ENCODE results near the gene SIRPB2.

The SIRPB2 gene

GRCh38 chr20:1491281-1491840, at the start of gene SIRPB2:
TSS of gene SIRPB2 (minus strand) at chr20:1491420. CDS start at chr20:1491359, 61 bp downstream.
- no peak for DNase-seq (ENCODE audit: low spot score)

- no peak for DNase-seq (ENCODE audit: low spot score)
These were observed 48.7 kb upstream of the SIRPB2 start for GRCh38 chr20:1539816-1540419.

GRCh38 chr20:1538655-1539054, 47.4 kb upstream of the SIRPB2 start:
- DNase-seq (ENCODE audit: low spot score), result no peak

GRCh38 chr20:1537731-1538058, 46.5 kb upstream of the SIRPB2 start:
- DNase-seq (ENCODE audit: low spot score), result no peak

- no peak for DNase-seq (ENCODE audit: low spot score)
These were observed 45.9 kb upstream of the SIRPB2 start for GRCh38 chr20:1536893-1537730.

GRCh38 chr20:1535420-1536175, 44.4 kb upstream of the SIRPB2 start:
- no peak for DNase-seq (ENCODE audit: low spot score)

GRCh38 chr20:1534526-1534925, 43.3 kb upstream of the SIRPB2 start:
- no peak for DNase-seq (ENCODE audit: low spot score)

GRCh38 chr20:1533059-1533458, 41.8 kb upstream of the SIRPB2 start:
- DNase-seq (ENCODE audit: low spot score), result no peak

- no peak for DNase-seq (ENCODE audit: low spot score)
These were observed 37.6 kb upstream of the SIRPB2 start for GRCh38 chr20:1528811-1529210.

GRCh38 chr20:1527923-1528322, 36.7 kb upstream of the SIRPB2 start:
- no peak for DNase-seq (ENCODE audit: low spot score)

- DNase-seq (ENCODE audit: low spot score), result no peak
These were observed 35.7 kb upstream of the SIRPB2 start for GRCh38 chr20:1526896-1527295.

GRCh38 chr20:1526310-1526709, 35.1 kb upstream of the SIRPB2 start:
- DNase-seq (ENCODE audit: low spot score), result no peak

GRCh38 chr20:1524004-1524403, 32.8 kb upstream of the SIRPB2 start:
- no peak for DNase-seq (ENCODE audit: low spot score)

- no peak for DNase-seq (ENCODE audit: low spot score)
These were observed 25.8 kb upstream of the SIRPB2 start for GRCh38 chr20:1517010-1517409.

- DNase-seq (ENCODE audit: low spot score), result no peak
These were observed 22.6 kb upstream of the SIRPB2 start for GRCh38 chr20:1513801-1514200.

- no peak for DNase-seq (ENCODE audit: low spot score)
These were observed 18.0 kb upstream of the SIRPB2 start for GRCh38 chr20:1509237-1509636.

GRCh38 chr20:1508574-1508973, 17.4 kb upstream of the SIRPB2 start:
- DNase-seq (ENCODE audit: low spot score), result no peak

GRCh38 chr20:1507276-1507675, 16.1 kb upstream of the SIRPB2 start:
- no peak for DNase-seq (ENCODE audit: low spot score)

- no peak for DNase-seq (ENCODE audit: low spot score)
These were observed 14.7 kb upstream of the SIRPB2 start for GRCh38 chr20:1505871-1506270.

- DNase-seq (ENCODE audit: low spot score), result no peak
These were observed 14.1 kb upstream of the SIRPB2 start for GRCh38 chr20:1505361-1505760.

GRCh38 chr20:1503564-1504227, 12.5 kb upstream of the SIRPB2 start:
- DNase-seq (ENCODE audit: low spot score), result peak; percentile 60

GRCh38 chr20:1500496-1500895, 9.3 kb upstream of the SIRPB2 start:
- no peak for DNase-seq (ENCODE audit: low spot score)
